Neural cell (in vitro differentiated cells): Measurements from ENCODE around the gene ERVMER34-1. TPM values are rescaled to one million over a fixed set of nuclear protein-coding genes. Genes with fewer than 3 reads are reported as not detected.

Experiments used
- H2AFZ ChIP-seq: fragments of 200-600, 300-800 bp; sonication (generic), shearing (Covaris generic); 2 replicates; pipeline ENCODE4 v1.6.0; 2014; ENCODE audit warnings: low read depth, mild to moderate bottlenecking, antibody characterized with exemption, low read length, moderate library complexity
- H3F3A ChIP-seq: fragments of 200-600 bp; shearing (Covaris generic); 2 replicates; pipeline ENCODE4 v1.6.1; 2016; ENCODE audit warnings: mild to moderate bottlenecking, moderate library complexity, mixed read lengths, antibody characterized with exemption, low read length; ENCODE audit not compliant: insufficient read depth, poor library complexity, severe bottlenecking
- H3K27ac ChIP-seq: fragments of 200-600, 300-800 bp; sonication (generic), shearing (Covaris generic); 2 replicates; pipeline ENCODE4 v1.5.1; 2014; ENCODE audit warnings: mild to moderate bottlenecking, low read length, moderate library complexity
- H3K27me3 ChIP-seq: fragments of 300-800, 200-600 bp; sonication (generic), shearing (Covaris generic); 2 replicates; pipeline ENCODE4 v1.6.0; 2014; ENCODE audit warnings: mild to moderate bottlenecking, low read depth, low read length, moderate library complexity; ENCODE audit not compliant: insufficient read depth
- H3K36me3 ChIP-seq: fragments of 300-800, 200-600 bp; sonication (generic), shearing (Covaris generic); 2 replicates; pipeline ENCODE4 v1.5.1; 2014; ENCODE audit warnings: mild to moderate bottlenecking, antibody characterized with exemption, low read length, moderate library complexity; ENCODE audit not compliant: insufficient read depth
- H3K4me2 ChIP-seq: fragments of 300-800, 200-600 bp; sonication (generic), shearing (Covaris generic); 2 replicates; pipeline ENCODE4 v1.6.0; 2014; ENCODE audit warnings: mild to moderate bottlenecking, low read length
- H3K4me3 ChIP-seq: fragments of 300-800, 200-600 bp; sonication (generic), shearing (Covaris generic); 2 replicates; pipeline ENCODE4 v1.5.1; 2014; ENCODE audit warnings: mild to moderate bottlenecking, low read length, moderate library complexity
- H3K79me2 ChIP-seq: fragments of 200-600 bp; shearing (Covaris generic); replicated peaks from 2 replicates; pipeline ENCODE4 v1.6.0; 2014; ENCODE audit warnings: mild to moderate bottlenecking, low read length, moderate library complexity; ENCODE audit not compliant: insufficient read depth
- H3K9ac ChIP-seq: fragments of 300-800, 200-600 bp; sonication (generic), shearing (Covaris generic); 2 replicates; pipeline ENCODE4 v1.6.1; 2016; ENCODE audit warnings: mild to moderate bottlenecking, low read length, mixed read lengths
- H3K9me2 ChIP-seq: fragments of 200-600 bp; shearing (Covaris generic); 2 replicates; pipeline ENCODE4 v1.6.1; 2016; ENCODE audit warnings: mild to moderate bottlenecking, low read length, mixed read lengths; ENCODE audit not compliant: insufficient read depth
- H3K9me3 ChIP-seq: fragments of 200-600, 300-800 bp; sonication (generic), shearing (Covaris generic); 2 replicates; pipeline ENCODE4 v1.6.1; 2016; ENCODE audit warnings: mild to moderate bottlenecking, mixed run types, low read length, moderate library complexity, mixed read lengths
- H4K20me1 ChIP-seq: fragments of 200-600 bp; shearing (Covaris generic); 2 replicates; pipeline ENCODE4 v1.6.1; 2016; ENCODE audit warnings: mild to moderate bottlenecking, mixed run types; ENCODE audit not compliant: insufficient read depth
- EP300 ChIP-seq: fragments of 450-650 bp; conservative IDR thresholded peaks from 2 replicates; pipeline ENCODE4 v1.6.1; 2014; ENCODE audit warnings: antibody characterized with exemption, mild to moderate bottlenecking, moderate library complexity; ENCODE audit not compliant: poor library complexity, severe bottlenecking
- EZH2 ChIP-seq: fragments of 200-600, 300-800 bp; shearing (Covaris generic), sonication (generic); IDR thresholded peaks from 2 replicates; pipeline ENCODE4 v1.6.1; 2014; ENCODE audit warnings: antibody characterized with exemption, low read length, borderline replicate concordance, mild to moderate bottlenecking; ENCODE audit not compliant: insufficient read depth, poor library complexity, severe bottlenecking
- MXI1 ChIP-seq: fragments of 450-650 bp; conservative IDR thresholded peaks from 2 replicates; pipeline ENCODE4 v1.6.1; 2014; ENCODE audit warnings: antibody characterized with exemption, mild to moderate bottlenecking; ENCODE audit not compliant: poor library complexity, severe bottlenecking
- POLR2AphosphoS5 ChIP-seq: IDR thresholded peaks from 2 replicates; pipeline ENCODE4 v1.6.1; 2012
- RAD21 ChIP-seq: fragments of 450-650 bp; conservative IDR thresholded peaks from 2 replicates; pipeline ENCODE4 v1.6.1; 2014; ENCODE audit warnings: antibody characterized with exemption, mild to moderate bottlenecking, moderate library complexity
- REST ChIP-seq: IDR thresholded peaks from 2 replicates; pipeline ENCODE4 v1.6.1; 2012; ENCODE audit warnings: borderline replicate concordance
- SMC3 ChIP-seq: fragments of 450-650 bp; conservative IDR thresholded peaks from 2 replicates; pipeline ENCODE4 v1.6.1; 2014; ENCODE audit warnings: antibody characterized with exemption, mild to moderate bottlenecking, moderate library complexity; ENCODE audit not compliant: poor library complexity
- TAF1 ChIP-seq: IDR thresholded peaks from 2 replicates; pipeline ENCODE4 v1.6.1; 2012; ENCODE audit warnings: low read depth
- polyA plus RNA-seq: library from polyadenylated mRNA; depleted of rRNA; stranded (reverse); fragments of >200 nt; gene quantifications from 2 replicates; pipeline ENCODE4 v1.2.3, GENCODE V29; 2014
- TF ChIP-seq, protein P1 (sequence below): fragments of 450-650 bp; IDR thresholded peaks from 2 replicates; pipeline ENCODE4 v1.5.1; 2014; ENCODE audit warnings: antibody characterized with exemption, mild to moderate bottlenecking, moderate library complexity; ENCODE audit not compliant: poor library complexity, severe bottlenecking

The ERVMER34-1 gene
- polyA plus RNA-seq, 1 donor from 2014 or later = not detected

DNA sequence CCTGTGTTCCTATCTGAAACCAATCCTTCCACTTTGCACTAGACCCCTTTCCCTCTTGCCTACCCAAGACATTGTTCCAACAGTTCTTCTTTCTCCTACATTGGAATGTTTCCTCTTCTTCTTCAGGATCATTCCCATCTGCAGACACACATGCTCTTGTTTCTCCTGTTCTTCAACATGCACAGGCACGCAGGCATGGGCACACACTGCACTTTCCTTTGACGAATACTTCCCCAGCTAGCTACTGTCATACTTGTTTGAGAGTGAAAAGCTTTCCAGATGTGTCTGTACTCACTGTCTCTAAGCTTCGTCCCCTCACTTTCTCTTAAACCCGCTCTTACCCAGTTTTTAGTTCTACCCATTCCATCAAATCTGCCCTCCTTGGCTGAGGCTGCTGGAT lies 31.8 kb upstream of the ERVMER34-1 start:
- no peaks in the 10 kb centered on the region for H3K9me2 ChIP-seq
- TF ChIP-seq REST (no peak), SMC3 (no peak), MXI1 (no peak), EZH2 (no peak), POLR2AphosphoS5 (no peak), EP300 (no peak), TAF1 (no peak), RAD21 (no peak)
- TF ChIP-seq, protein P1, sequence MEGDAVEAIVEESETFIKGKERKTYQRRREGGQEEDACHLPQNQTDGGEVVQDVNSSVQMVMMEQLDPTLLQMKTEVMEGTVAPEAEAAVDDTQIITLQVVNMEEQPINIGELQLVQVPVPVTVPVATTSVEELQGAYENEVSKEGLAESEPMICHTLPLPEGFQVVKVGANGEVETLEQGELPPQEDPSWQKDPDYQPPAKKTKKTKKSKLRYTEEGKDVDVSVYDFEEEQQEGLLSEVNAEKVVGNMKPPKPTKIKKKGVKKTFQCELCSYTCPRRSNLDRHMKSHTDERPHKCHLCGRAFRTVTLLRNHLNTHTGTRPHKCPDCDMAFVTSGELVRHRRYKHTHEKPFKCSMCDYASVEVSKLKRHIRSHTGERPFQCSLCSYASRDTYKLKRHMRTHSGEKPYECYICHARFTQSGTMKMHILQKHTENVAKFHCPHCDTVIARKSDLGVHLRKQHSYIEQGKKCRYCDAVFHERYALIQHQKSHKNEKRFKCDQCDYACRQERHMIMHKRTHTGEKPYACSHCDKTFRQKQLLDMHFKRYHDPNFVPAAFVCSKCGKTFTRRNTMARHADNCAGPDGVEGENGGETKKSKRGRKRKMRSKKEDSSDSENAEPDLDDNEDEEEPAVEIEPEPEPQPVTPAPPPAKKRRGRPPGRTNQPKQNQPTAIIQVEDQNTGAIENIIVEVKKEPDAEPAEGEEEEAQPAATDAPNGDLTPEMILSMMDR = no peak
- H3K9me3 ChIP-seq = no peaks in the 10 kb centered on the region
- H3K79me2 ChIP-seq = no peaks in the 10 kb centered on the region
- H3K9ac ChIP-seq = no peak overlapping the region
- H3K27ac ChIP-seq = no peak overlapping the region
- H3K27me3 ChIP-seq = no peaks in the 10 kb centered on the region
- no peak overlapping the region for H2AFZ ChIP-seq
- H3F3A ChIP-seq = no peaks in the 10 kb centered on the region
- no peak overlapping the region for H3K4me2 ChIP-seq
- no peaks in the 10 kb centered on the region for H3K36me3 ChIP-seq
- H4K20me1 ChIP-seq = no peaks in the 10 kb centered on the region
- H3K4me3 ChIP-seq = no peak overlapping the region

DNA sequence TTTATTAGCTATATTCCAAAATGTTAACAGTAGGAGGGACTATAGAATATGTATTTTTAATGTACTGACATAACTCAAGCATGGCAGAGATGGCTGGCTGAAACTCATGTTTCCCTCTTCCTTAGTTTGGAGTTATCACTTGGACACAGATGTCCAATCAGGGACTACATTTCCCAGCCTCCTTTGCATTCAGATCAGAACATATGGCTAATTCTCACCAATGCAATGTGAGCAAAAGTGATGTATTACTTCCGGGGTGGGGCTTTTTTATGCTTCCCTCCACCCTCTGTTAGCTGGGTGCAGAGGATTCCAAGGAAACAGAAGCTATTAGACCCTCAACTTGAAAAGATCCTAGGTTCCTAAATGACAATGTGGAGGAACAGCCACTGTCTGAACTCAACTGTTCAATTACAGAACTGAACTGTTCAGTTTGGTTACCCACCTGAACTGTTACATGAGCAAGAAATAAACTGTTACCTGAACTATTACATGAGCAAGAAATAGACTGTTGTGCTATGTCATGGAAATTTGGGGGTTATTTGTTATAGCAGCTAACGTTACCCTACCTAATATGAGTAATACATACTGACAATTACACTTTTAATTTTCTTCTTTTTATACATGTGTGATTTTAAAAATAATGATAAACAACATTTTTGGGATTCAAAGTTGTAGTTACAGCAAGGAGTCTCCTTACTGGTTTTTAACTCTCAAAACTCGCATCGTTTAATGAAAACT lies 29.6 kb upstream of the ERVMER34-1 start:
- TF ChIP-seq REST = no peak
- TF ChIP-seq POLR2AphosphoS5 = no peak
- TF ChIP-seq, protein P1 = no peak
- TF ChIP-seq SMC3 = no peak
- TF ChIP-seq EZH2 = no peak
- TF ChIP-seq RAD21 = no peak
- TF ChIP-seq TAF1 = no peak
- TF ChIP-seq EP300 = no peak
- TF ChIP-seq MXI1 = no peak
- no peaks in the 10 kb centered on the region for H3K27me3 ChIP-seq
- no peak overlapping the region for H3K27ac ChIP-seq

More for the DNA sequence above, 29.6 kb upstream of the ERVMER34-1 start:
- Histone ChIP-seq H3K79me2 (no peaks in the 10 kb centered on the region), H3F3A (no peaks in the 10 kb centered on the region), H2AFZ (no peak overlapping the region), H4K20me1 (no peaks in the 10 kb centered on the region), H3K9me2 (no peaks in the 10 kb centered on the region), H3K4me2 (no peak overlapping the region), H3K9me3 (no peaks in the 10 kb centered on the region), H3K36me3 (no peaks in the 10 kb centered on the region), H3K9ac (no peak overlapping the region), H3K4me3 (no peak overlapping the region)
